ENCODE measurements around the gene CCDC39. TPM values are rescaled to one million over a fixed set of nuclear protein-coding genes. Genes with fewer than 3 reads are reported as not detected.

The CCDC39 gene
- total and polyA plus RNA-seq, 9 of the 15 experiments (the other 6 are each of a cell fraction or from before 2014, with no cell fraction given): not detected

DNA sequence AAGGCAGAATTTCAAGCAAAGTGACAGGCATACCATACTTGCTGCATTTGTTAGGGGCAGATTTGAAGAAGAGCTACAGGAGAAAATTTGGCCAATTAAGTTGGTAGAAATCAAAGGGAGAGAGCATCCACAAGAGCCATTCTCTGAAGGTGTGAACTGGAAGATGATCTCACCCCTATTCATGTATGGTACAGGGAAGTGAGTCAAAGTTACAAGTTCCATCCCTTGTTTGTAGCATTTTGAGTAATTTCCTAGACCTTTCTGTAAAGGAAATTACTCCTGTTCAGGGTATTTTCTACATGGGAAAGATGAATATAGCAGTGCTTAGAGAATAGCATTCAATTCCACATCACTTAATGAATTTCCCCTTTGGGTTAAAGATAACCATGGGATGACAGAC, 48.9 kb downstream of the CCDC39 start (continued):
- TF ChIP-seq, protein P1, sequence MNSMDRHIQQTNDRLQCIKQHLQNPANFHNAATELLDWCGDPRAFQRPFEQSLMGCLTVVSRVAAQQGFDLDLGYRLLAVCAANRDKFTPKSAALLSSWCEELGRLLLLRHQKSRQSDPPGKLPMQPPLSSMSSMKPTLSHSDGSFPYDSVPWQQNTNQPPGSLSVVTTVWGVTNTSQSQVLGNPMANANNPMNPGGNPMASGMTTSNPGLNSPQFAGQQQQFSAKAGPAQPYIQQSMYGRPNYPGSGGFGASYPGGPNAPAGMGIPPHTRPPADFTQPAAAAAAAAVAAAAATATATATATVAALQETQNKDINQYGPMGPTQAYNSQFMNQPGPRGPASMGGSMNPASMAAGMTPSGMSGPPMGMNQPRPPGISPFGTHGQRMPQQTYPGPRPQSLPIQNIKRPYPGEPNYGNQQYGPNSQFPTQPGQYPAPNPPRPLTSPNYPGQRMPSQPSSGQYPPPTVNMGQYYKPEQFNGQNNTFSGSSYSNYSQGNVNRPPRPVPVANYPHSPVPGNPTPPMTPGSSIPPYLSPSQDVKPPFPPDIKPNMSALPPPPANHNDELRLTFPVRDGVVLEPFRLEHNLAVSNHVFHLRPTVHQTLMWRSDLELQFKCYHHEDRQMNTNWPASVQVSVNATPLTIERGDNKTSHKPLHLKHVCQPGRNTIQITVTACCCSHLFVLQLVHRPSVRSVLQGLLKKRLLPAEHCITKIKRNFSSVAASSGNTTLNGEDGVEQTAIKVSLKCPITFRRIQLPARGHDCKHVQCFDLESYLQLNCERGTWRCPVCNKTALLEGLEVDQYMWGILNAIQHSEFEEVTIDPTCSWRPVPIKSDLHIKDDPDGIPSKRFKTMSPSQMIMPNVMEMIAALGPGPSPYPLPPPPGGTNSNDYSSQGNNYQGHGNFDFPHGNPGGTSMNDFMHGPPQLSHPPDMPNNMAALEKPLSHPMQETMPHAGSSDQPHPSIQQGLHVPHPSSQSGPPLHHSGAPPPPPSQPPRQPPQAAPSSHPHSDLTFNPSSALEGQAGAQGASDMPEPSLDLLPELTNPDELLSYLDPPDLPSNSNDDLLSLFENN (IDR thresholded peaks at IDR 0.05; ENCODE audit: low read depth in 2 of 2, low read length in 2 of 2): no peak
- TF ChIP-seq CC2D1A (IDR thresholded peaks at IDR 0.05) (no peak), KLF13 (tag; IDR thresholded peaks at IDR 0.05; ENCODE audit: borderline replicate concordance, low read depth) (no peak), SMARCA5 (IDR thresholded peaks at IDR 0.05) (no peak)

DNA sequence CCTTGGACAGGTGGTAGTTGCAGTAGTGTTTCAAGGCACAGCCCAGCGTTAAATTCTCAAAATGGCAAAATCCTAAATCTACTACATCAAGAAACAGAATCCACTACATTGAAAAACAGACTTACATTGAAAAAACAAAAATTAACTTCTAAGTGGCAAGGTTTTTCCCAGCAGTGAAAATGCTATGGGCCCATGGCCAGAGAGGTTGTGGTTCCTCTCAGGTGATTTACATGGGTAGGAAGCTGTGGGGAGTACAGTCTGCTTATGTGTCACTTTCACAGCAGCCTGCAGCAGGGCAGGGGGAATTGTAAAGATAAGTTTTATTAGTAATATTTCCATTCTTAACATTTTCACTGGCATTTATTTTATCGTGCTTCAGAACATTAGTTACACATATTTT, 52.4 kb downstream of the CCDC39 start:
- ATAC-seq: no peak
- Histone ChIP-seq H3K4me3 (no peak overlapping the region), H3K9me3 (replicated peaks; ENCODE audit: control insufficient read depth, insufficient read depth, low read depth, low read length) (no peaks in the 10 kb centered on the region), H3K27ac (ENCODE audit: extremely low read depth, low read depth, low read length) (no peak overlapping the region), H3K9me1 (ENCODE audit: control insufficient read depth, insufficient read depth, low read length) (no peaks in the 10 kb centered on the region), H3K4me1 (replicated peaks in 1 of 2; ENCODE audit: control insufficient read depth in 2 of 2, insufficient read depth in 2 of 2, low read length in 2 of 2) (no peaks in the 10 kb centered on the region), H3K27me3 (ENCODE audit: control insufficient read depth in 2 of 2, insufficient read depth in 2 of 2, low read length in 2 of 2) (no peaks in the 10 kb centered on the region), H3K9ac (ENCODE audit: insufficient read depth in 1 of 2, low read depth in 2 of 2, low read length in 2 of 2) (no peak overlapping the region), H4K20me1 (replicated peaks; ENCODE audit: control insufficient read depth, insufficient read depth, low read length) (no peaks in the 10 kb centered on the region), H3K79me2 (ENCODE audit: control insufficient read depth, insufficient read depth, low read length) (no peaks in the 10 kb centered on the region), H2AFZ (ENCODE audit: low read depth, low read length) (no peak overlapping the region), H3K36me3 (ENCODE audit: control insufficient read depth, insufficient read depth, low read length) (no peaks in the 10 kb centered on the region), H3K4me2 (ENCODE audit: insufficient read depth, low read length) (no peak overlapping the region)
- CTCF ChIA-PET (ENCODE audit: low intra/inter-chr PET ratio): no interaction called here
- no TSS peak for BruUV-seq (replicated peaks)
- POLR2A ChIA-PET: interaction anchor here (1.0 kb wide), 1 partner anchor 25 kb away, joined by 4 read pairs; the partner anchor contains the start of gene TTC14
- intact Hi-C loops (cut with micrococcal nuclease): no loop called here
- 13% methylated on average over 2 of the region's 2 CpGs for WGBS (ENCODE audit: insufficient coverage, low coverage, missing lambda C conversion rate)
- in situ Hi-C loops (cut with MboI): no loop called here
- DNase-seq (ENCODE audit: extremely low read depth in 1 of 4, low spot score in 3 of 4): no peak
- FAIRE-seq: no peak
- TF ChIP-seq FOXJ3 (CRISPR knock-in tag; IDR thresholded peaks at IDR 0.05) (no peak), CHD2 (IDR thresholded peaks at IDR 0.05; ENCODE audit: low read depth, low read length) (no peak), SRF (CRISPR knock-in tag; IDR thresholded peaks at IDR 0.05) (no peak), ZKSCAN1 (IDR thresholded peaks at IDR 0.05; ENCODE audit: low read depth, low read length) (no peak), ZNF589 (CRISPR knock-in tag; IDR thresholded peaks at IDR 0.05; ENCODE audit: low read depth) (no peak), RFX7 (CRISPR knock-in tag; IDR thresholded peaks at IDR 0.05) (no peak)
- TF ChIP-seq, protein P2, sequence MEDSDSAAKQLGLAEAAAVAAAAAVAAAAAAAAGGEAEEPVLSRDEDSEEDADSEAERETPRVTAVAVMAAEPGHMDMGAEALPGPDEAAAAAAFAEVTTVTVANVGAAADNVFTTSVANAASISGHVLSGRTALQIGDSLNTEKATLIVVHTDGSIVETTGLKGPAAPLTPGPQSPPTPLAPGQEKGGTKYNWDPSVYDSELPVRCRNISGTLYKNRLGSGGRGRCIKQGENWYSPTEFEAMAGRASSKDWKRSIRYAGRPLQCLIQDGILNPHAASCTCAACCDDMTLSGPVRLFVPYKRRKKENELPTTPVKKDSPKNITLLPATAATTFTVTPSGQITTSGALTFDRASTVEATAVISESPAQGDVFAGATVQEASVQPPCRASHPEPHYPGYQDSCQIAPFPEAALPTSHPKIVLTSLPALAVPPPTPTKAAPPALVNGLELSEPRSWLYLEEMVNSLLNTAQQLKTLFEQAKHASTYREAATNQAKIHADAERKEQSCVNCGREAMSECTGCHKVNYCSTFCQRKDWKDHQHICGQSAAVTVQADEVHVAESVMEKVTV (CRISPR knock-in tag; IDR thresholded peaks at IDR 0.05): no peak
- TF ChIP-seq, protein P3, sequence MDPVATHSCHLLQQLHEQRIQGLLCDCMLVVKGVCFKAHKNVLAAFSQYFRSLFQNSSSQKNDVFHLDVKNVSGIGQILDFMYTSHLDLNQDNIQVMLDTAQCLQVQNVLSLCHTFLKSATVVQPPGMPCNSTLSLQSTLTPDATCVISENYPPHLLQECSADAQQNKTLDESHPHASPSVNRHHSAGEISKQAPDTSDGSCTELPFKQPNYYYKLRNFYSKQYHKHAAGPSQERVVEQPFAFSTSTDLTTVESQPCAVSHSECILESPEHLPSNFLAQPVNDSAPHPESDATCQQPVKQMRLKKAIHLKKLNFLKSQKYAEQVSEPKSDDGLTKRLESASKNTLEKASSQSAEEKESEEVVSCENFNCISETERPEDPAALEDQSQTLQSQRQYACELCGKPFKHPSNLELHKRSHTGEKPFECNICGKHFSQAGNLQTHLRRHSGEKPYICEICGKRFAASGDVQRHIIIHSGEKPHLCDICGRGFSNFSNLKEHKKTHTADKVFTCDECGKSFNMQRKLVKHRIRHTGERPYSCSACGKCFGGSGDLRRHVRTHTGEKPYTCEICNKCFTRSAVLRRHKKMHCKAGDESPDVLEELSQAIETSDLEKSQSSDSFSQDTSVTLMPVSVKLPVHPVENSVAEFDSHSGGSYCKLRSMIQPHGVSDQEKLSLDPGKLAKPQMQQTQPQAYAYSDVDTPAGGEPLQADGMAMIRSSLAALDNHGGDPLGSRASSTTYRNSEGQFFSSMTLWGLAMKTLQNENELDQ (CRISPR knock-in tag; IDR thresholded peaks at IDR 0.05; ENCODE audit: borderline replicate concordance): no peak

Measured in K562 (cell line).